ENCODE results near the gene SLC7A5.
"Not testable (repeated sequence)": the region's sequence is repeated elsewhere in the genome, so short reads cannot be mapped to it uniquely, and the experiment has no call there.

Gene SLC7A5

GRCh38 chr16:87834005-87834667, 35.2 kb downstream of the SLC7A5 start:
- no peak for DNase-seq (ENCODE audit: low read depth)

- DNase-seq (ENCODE audit: low read depth) = no peak
Measured at GRCh38 chr16:87833548-87833947, 35.8 kb downstream of the SLC7A5 start.

DNA sequence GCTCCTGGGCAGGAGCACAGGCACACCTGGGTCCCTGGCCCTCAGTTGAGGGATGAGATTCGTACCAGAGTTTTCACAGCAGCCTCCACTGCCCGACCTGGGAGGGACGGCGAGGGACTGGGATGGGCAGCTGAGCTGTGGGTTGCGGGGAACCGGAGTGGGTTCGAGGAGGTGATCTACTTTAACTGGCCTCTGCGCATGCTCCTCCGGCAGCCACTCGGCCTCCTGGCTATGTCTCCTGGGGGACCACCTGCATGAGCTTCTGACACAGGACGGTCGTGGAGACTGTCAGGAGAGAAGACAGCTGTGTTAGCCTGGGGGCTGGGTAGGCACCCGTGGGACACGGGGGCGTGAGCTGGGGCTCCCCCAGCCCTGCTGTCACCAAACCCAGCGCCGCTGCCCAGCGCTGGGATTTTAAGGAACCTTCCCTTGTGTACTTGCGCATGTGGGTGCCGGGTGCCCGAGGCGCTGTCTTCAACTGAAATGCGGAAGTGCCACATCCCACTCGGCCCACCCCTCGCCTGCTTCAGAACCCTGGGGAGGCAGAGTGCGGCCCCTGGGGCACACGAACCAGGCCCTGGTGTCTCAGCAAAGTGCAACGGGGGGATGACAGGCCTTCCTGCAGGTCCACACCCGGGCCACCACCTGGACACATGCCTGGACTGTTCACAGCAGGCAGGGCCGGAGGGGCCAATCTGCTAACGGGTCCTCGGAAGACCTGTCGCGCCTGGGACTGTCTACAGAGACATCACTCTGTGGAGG, 36.4 kb downstream of the SLC7A5 start:
- DNase-seq (ENCODE audit: low read depth) = no peak

DNA sequence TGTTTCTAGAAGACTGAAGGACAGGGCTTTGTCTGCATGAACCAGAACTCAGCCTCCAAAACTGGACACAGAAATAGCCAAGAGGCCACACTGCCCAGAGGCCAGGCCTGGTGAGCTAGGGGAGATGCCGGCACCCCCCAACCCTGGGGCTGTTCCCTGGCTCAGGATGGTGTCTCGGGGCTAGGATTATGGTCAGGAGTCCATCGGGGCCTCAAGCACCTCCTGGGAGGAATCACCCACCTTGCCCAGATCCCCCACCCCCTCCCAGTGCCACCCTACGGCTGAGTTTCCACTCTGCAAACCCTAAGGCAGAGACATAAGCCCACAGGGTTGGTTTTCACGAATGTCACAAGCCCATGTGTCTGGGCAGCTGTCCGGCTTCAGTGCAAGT, 37.2 kb downstream of the SLC7A5 start:
- no peak for DNase-seq (ENCODE audit: low read depth)

DNA sequence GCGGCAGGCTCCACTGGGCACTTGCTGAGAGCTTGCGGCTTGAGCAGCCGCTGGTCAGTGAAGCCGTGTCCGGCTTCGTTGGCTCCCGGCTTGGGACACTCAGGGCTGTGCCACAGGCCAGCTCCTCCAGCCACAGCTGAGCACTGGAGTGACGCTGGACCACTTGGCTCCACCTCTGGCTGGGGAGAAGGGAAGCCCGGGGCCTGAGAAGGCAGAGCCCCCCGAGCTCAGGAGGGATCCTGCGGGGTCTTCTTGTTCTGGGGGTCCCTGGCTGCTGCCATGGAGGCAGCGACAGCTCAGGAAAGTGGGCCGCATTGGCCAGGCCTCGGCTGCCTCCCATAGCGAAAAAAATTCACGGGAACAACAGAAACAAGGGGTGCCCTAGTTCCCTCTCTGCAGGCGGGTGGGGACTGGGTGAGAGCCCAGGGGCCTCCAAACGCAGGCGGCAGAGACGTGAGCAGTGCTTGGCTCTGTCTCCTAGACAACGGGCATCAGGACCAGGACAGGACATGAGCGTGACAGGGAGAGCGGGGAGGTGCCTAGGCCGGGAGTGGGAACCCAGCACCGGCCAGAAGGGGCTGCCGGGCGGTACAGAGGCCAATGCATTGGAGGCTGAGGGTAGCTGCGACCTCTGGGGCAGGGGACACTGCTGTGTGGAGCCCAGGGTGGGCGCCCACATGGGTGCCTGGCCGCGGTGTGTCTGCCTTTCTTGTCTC, 37.7 kb downstream of the SLC7A5 start:
- DNase-seq (ENCODE audit: low read depth) = no peak

DNA sequence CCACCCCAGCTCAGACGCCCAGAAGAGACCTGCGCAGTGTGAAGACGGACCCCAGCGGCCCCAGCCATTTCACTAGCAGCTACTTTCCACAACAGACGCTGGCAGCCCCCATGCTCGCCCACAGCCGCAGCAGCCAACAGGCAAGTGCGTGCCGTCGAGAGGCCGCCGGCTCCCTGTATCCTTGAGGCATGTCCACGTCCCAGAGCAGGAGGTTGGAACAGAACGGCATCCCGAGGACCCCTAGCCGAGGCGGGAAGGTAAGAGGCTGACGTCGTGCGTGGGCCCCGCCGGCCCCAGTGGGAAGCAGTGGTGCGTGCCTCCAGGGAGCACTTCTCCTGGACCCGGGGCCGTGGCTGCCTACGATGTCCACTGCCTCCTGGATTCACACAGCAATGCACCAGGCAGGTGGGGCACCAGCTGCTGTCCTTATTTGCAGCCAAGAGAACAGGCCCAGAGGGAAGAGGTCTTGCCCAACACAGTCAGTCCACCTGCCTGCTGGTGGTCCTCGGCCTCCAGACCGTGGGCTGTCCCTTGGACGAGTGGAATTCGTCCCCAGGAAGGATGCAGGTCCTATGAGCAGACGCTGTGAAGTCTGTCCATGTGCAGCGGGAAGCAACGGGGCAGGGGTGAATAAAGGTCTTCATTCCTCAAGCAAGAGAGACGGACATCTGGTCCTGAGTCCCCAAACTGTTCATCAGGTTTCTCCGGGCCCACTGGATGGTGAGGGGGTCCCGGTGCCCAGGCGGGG, 38.5 kb downstream of the SLC7A5 start:
- DNase-seq (ENCODE audit: low read depth) = no peak

- no peak for DNase-seq (ENCODE audit: low read depth)
Measured at GRCh38 chr16:87829988-87830672, 39.2 kb downstream of the SLC7A5 start.

DNA sequence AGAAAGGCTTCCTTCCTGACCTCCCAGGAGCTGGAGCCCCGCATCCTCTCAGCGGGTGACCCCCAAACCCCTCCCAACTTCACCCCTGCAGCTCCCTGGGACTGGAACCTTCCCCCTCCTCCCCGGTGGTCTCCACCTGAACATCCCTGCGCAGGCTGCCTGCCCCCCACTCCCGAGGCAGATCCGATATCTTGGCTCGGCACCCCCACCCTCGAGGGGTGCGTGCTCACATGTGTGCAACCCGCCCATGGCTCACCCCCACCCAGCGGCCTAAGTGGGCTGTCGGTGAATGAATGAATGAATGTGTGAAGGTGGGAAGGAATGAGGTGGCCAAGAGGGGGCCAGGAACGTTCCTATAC, 39.7 kb downstream of the SLC7A5 start:
- DNase-seq (ENCODE audit: low read depth) = no peak

GRCh38 chr16:87828907-87829621, 40.2 kb downstream of the SLC7A5 start:
- no peak for DNase-seq (ENCODE audit: low read depth)

DNA sequence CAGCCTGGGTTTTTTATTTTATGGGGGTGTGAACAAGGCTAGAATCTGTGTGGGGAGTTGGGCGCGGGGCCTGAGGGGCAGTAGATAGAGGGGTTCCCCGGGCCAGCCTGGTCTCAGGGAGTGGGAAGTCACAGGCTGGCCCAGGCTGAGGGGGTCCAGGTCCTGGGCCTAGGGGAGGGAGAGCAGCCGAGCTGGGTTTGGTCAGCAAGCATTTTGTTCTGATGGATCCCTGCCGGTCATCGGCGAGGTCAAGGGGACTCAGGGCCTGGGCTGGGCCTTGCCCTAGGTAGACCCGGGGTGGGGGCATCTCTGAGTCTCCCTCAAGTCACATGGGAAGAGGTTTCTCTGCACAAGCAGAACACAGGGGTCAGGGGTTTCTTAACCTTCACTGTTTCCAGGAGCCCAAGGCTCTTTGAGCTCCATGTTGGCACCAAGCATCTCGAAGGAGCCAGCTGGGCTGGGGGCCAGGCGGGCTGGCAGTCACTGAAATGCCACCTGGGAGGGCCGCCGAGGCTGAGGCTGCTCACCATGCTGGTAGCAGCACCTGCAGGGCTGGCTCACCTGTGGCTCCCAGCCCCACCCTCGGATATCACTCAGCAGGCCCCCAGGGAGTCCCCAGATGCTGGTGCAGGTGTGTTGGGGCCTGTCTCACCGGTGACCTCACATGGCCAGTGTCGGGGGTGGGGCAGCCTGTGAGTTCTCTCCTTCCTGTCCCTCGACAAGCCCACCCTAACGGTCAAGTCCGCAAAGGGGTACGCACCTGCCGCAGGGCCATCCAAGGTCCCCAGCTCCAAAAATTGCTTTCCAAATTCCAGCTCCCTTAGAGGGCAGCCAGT, 41.0 kb downstream of the SLC7A5 start:
- DNase-seq (ENCODE audit: low read depth) = peak; percentile 31

DNA sequence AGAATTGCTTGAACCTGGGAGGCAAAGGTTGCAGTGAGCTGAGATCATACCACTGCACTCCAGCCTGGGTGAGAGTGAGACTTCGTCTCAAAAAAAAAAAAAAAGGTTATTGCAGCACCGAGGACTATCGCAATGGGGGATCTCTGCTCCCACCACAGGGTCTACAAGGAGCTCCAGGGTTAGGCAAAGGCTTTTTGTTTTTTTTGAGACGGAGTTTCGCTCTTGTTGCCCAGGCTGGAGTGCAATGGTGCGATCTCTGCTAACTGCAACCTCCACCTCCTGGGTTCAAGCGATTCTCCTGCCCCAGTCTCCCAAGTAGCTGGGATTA, 41.8 kb downstream of the SLC7A5 start:
- not testable (repeated sequence) for DNase-seq (ENCODE audit: low read depth)

- DNase-seq (ENCODE audit: low read depth) = no peak
Measured at GRCh38 chr16:87826798-87827587, 42.3 kb downstream of the SLC7A5 start.

- DNase-seq (ENCODE audit: low read depth) = not testable (repeated sequence)
Measured at GRCh38 chr16:87826407-87826797, 42.9 kb downstream of the SLC7A5 start.

- DNase-seq (ENCODE audit: low read depth) = not testable (repeated sequence)
Measured at GRCh38 chr16:87825842-87826120, 43.5 kb downstream of the SLC7A5 start.

- DNase-seq (ENCODE audit: low read depth) = no peak
Measured at GRCh38 chr16:87824991-87825841, 44.1 kb downstream of the SLC7A5 start.

DNA sequence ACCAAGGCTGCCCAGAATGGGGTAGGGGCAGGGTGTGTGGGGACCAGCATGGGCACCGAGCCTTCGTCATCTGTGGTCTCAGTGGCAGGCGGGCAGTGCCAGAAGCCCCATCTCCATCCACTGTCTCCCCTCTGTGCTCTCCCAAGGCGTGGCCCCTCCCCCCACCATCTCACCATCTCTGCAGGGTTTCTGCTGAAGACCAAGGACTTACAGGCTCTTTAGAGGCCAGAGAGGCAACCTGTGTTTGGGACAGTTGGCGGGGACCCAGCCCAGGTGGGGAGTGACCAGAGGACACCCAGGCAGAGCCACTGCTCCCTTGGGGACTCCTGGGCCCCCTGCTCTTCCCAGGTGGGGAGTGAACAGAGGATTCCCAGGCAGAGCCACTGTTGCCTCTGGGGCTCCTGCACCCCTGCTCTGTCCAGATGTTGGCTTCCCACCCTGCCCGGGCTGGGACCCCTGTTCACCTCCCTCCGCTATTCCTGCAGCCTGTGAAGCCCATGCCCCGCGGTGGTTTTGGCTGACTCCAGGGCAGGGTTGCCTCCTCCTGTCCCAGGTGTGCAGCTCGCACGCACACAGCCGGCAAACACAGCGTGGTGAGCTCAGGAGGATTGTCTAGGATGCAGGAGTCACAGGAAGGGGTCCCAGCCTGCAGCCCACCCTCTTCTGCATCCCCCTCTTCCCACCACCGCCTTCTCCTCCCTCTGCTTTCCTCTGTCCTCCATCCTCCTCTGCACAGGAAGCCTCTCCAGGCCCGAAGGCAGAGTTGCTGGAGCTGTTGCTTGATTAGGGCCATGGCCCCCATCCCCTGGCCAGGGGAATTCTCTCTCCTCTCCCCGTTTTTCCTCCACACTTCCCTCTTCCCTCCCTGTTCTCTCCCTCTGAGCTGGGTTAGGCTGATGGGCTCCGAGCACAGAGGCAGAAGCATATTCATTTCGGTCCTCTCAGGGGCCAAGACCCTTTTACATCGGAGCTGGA, 45.0 kb downstream of the SLC7A5 start:
- DNase-seq (ENCODE audit: low read depth) = no peak

DNA sequence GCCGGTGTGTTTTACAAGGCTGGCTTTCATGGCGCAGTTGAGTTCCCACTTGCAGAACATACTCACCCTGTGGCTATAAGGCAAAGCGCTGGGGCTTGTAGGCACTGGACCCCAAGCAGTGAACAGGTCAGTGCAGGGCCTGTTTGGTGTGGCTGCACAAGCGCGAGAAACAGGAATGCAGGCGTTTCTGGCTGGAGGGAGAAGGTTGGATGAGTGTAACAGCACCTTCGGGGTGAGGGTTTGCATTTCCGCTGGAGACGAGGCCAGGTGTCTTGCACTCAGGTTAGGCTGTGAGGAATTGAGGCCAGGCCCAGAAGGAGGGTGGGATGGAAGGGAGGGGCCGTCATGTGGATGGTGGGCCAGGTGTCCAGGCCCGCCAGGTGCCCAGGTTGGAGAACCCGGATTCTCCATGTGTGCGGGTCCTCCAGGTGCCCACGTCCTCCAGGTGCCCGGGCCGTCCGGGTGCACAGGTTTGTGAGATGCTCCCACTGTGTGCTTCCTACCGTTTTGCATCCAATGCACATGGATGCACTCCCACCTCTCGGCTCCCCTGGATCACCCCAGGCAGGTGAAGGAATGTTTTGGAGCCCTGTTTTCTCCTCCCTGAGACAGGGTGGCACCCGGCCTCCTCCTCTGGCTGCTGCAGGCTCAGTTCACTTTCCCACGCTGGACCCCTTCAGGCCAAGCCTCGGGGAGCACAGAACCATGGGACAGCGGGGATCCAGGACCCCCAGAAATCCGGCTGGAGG, 46.0 kb downstream of the SLC7A5 start:
- DNase-seq (ENCODE audit: low read depth) = no peak

Measured in activated T-cell treated with anti-CD3 and anti-CD28 coated beads for 48 hours (primary cell).